ENCODE results near the gene LRRC8C.

- no peak for TF ChIP-seq CTCF (IDR thresholded peaks at IDR 0.05)
- no peak for TF ChIP-seq POLR2A (IDR thresholded peaks at IDR 0.05)
Measured at GRCh38 chr1:89735479-89735878, 102.6 kb downstream of the LRRC8C start.

All from right lobe of liver (tissue), 4 donors.